Large intestine (tissue), 12 donors: ENCODE data around the gene CD63. TPM values are rescaled to one million over a fixed set of nuclear protein-coding genes. Genes with fewer than 3 reads are reported as not detected.
A peak's percentile ranks its signal among the peaks of the same experiment; 100 is the strongest.

Experiments used
- DNase-seq, 2 donors: peaks; one replicate each; pipeline versions ENCODE4 v3.0.0 to v3.0.0-alpha.2; 2013
- H3K27ac ChIP-seq: one replicate; pipeline ENCODE4 v1.5.1; 2013; ENCODE audit warnings: low read length
- H3K27me3 ChIP-seq: 2 replicates; pipeline ENCODE4 v1.6.1; 2013; ENCODE audit warnings: low read length; ENCODE audit not compliant: control insufficient read depth, insufficient read depth
- H3K36me3 ChIP-seq: 2 replicates; pipeline ENCODE4 v1.6.1; 2013; ENCODE audit warnings: low read length; ENCODE audit not compliant: control insufficient read depth, insufficient read depth
- H3K4me1 ChIP-seq: one replicate; pipeline ENCODE4 v1.6.1; 2013; ENCODE audit warnings: low read length; ENCODE audit not compliant: control insufficient read depth, insufficient read depth
- H3K4me3 ChIP-seq: one replicate; pipeline ENCODE4 v1.5.1; 2013; ENCODE audit warnings: low read length
- H3K9me3 ChIP-seq: one replicate; pipeline ENCODE4 v1.6.1; 2013; ENCODE audit warnings: mild to moderate bottlenecking, low read depth, low read length, moderate library complexity; ENCODE audit not compliant: control insufficient read depth
- WGBS: methylation state at CpG from one replicate; pipeline ENCODE4 v1.1.5; 2013; ENCODE audit warnings: low lambda C conversion rate; ENCODE audit not compliant: insufficient coverage; 5-methylcytosine and 5-hydroxymethylcytosine counted together
- long read RNA-seq, 11 donors: transcript quantifications; one replicate each; lab custom pipeline, GENCODE V29; 2026
- polyA plus RNA-seq: library from polyadenylated mRNA; unstranded; fragments of 120-200 nt; gene quantifications from one replicate; pipeline ENCODE4 v1.2.1, GENCODE V29; 2013

The CD63 gene
- polyA plus RNA-seq = 955 TPM
- long read RNA-seq, donor 1, transcript CD63-216 (2 exons, 230 nt) = minor isoform, 16 of 403 reads
- long read RNA-seq, donor 1, transcript CD63-214 (7 exons, 949 nt) = minor isoform, 23 of 403 reads
- long read RNA-seq, donor 1, transcript CD63-206 (5 exons, 648 nt) = minor isoform, 26 of 403 reads
- long read RNA-seq, donor 1, transcript CD63-201 (8 exons, 1,070 nt) = major isoform, 265 of 403 reads
- long read RNA-seq, donor 1, partial matches to known transcripts = 56 of 403 reads
- long read RNA-seq, donor 1, other reads (novel, unspliced or antisense) = 0 of 403 reads
- long read RNA-seq, donor 2, transcript CD63-205 (3 exons, 499 nt) = minor isoform, 67 of 1,271 reads
- long read RNA-seq, donor 2, transcript CD63-214 (7 exons, 949 nt) = minor isoform, 69 of 1,271 reads
- long read RNA-seq, donor 2, transcript CD63-216 (2 exons, 230 nt) = minor isoform, 53 of 1,271 reads
- long read RNA-seq, donor 2, transcript CD63-201 (8 exons, 1,070 nt) = major isoform, 761 of 1,271 reads
- long read RNA-seq, donor 2, partial matches to known transcripts = 263 of 1,271 reads
- long read RNA-seq, donor 2, other reads (novel, unspliced or antisense) = 10 of 1,271 reads
- long read RNA-seq, donor 3 = 0 reads
- long read RNA-seq, donor 4, transcript CD63-201 (8 exons, 1,070 nt) = major isoform, 74 of 98 reads
- long read RNA-seq, donor 4, transcript CD63-214 (7 exons, 949 nt) = minor isoform, 9 of 98 reads
- long read RNA-seq, donor 4, transcript CD63-216 (2 exons, 230 nt) = minor isoform, 6 of 98 reads
- long read RNA-seq, donor 4, partial matches to known transcripts = 7 of 98 reads
- long read RNA-seq, donor 4, other reads (novel, unspliced or antisense) = 0 of 98 reads
- long read RNA-seq, donor 5, transcript CD63-214 (7 exons, 949 nt) = minor isoform, 37 of 342 reads
- long read RNA-seq, donor 5, transcript CD63-205 (3 exons, 499 nt) = minor isoform, 11 of 342 reads
- long read RNA-seq, donor 5, transcript CD63-206 (5 exons, 648 nt) = minor isoform, 9 of 342 reads
- long read RNA-seq, donor 5, transcript CD63-201 (8 exons, 1,070 nt) = major isoform, 255 of 342 reads
- long read RNA-seq, donor 5, partial matches to known transcripts = 18 of 342 reads
- long read RNA-seq, donor 5, other reads (novel, unspliced or antisense) = 0 of 342 reads
- long read RNA-seq, donor 6, transcript CD63-205 (3 exons, 499 nt) = minor isoform, 32 of 602 reads
- long read RNA-seq, donor 6, transcript CD63-216 (2 exons, 230 nt) = minor isoform, 54 of 602 reads
- long read RNA-seq, donor 6, transcript CD63-201 (8 exons, 1,070 nt) = major isoform, 351 of 602 reads
- long read RNA-seq, donor 6, transcript CD63-214 (7 exons, 949 nt) = minor isoform, 49 of 602 reads
- long read RNA-seq, donor 6, partial matches to known transcripts = 93 of 602 reads
- long read RNA-seq, donor 6, other reads (novel, unspliced or antisense) = 0 of 602 reads
- long read RNA-seq, donor 7, transcript CD63-205 (3 exons, 499 nt) = minor isoform, 23 of 273 reads
- long read RNA-seq, donor 7, transcript CD63-201 (8 exons, 1,070 nt) = major isoform, 162 of 273 reads
- long read RNA-seq, donor 7, transcript CD63-214 (7 exons, 949 nt) = minor isoform, 24 of 273 reads
- long read RNA-seq, donor 7, transcript CD63-216 (2 exons, 230 nt) = minor isoform, 23 of 273 reads
- long read RNA-seq, donor 7, partial matches to known transcripts = 24 of 273 reads
- long read RNA-seq, donor 7, other reads (novel, unspliced or antisense) = 0 of 273 reads
- long read RNA-seq, donor 8, transcript CD63-201 (8 exons, 1,070 nt) = major isoform, 659 of 1,122 reads
- long read RNA-seq, donor 8, transcript CD63-206 (5 exons, 648 nt) = minor isoform, 75 of 1,122 reads
- long read RNA-seq, donor 8, transcript CD63-216 (2 exons, 230 nt) = minor isoform, 64 of 1,122 reads
- long read RNA-seq, donor 8, transcript CD63-214 (7 exons, 949 nt) = minor isoform, 76 of 1,122 reads
- long read RNA-seq, donor 8, partial matches to known transcripts = 181 of 1,122 reads
- long read RNA-seq, donor 8, other reads (novel, unspliced or antisense) = 0 of 1,122 reads
- long read RNA-seq, donor 9, transcript CD63-214 (7 exons, 949 nt) = minor isoform, 50 of 827 reads
- long read RNA-seq, donor 9, transcript CD63-201 (8 exons, 1,070 nt) = major isoform, 502 of 827 reads
- long read RNA-seq, donor 9, transcript CD63-216 (2 exons, 230 nt) = minor isoform, 56 of 827 reads
- long read RNA-seq, donor 9, transcript CD63-205 (3 exons, 499 nt) = minor isoform, 48 of 827 reads
- long read RNA-seq, donor 9, partial matches to known transcripts = 133 of 827 reads
- long read RNA-seq, donor 9, other reads (novel, unspliced or antisense) = 0 of 827 reads
- long read RNA-seq, donor 10, transcript CD63-201 (8 exons, 1,070 nt) = major isoform, 483 of 795 reads
- long read RNA-seq, donor 10, transcript CD63-214 (7 exons, 949 nt) = minor isoform, 70 of 795 reads
- long read RNA-seq, donor 10, transcript CD63-216 (2 exons, 230 nt) = minor isoform, 51 of 795 reads
- long read RNA-seq, donor 10, transcript CD63-205 (3 exons, 499 nt) = minor isoform, 55 of 795 reads
- long read RNA-seq, donor 10, partial matches to known transcripts = 97 of 795 reads
- long read RNA-seq, donor 10, other reads (novel, unspliced or antisense) = 0 of 795 reads
- long read RNA-seq, donor 11, transcript CD63-205 (3 exons, 499 nt) = minor isoform, 27 of 627 reads
- long read RNA-seq, donor 11, transcript CD63-216 (2 exons, 230 nt) = minor isoform, 38 of 627 reads
- long read RNA-seq, donor 11, transcript CD63-201 (8 exons, 1,070 nt) = major isoform, 380 of 627 reads
- long read RNA-seq, donor 11, transcript CD63-214 (7 exons, 949 nt) = minor isoform, 50 of 627 reads
- long read RNA-seq, donor 11, partial matches to known transcripts = 103 of 627 reads
- long read RNA-seq, donor 11, other reads (novel, unspliced or antisense) = 0 of 627 reads

- peak; percentile 88 to 94 for DNase-seq
- Histone ChIP-seq H3K4me1 (peaks cover 36% of the 10 kb centered on the region), H3K27ac (peak within 1 kb of the TSS; percentile 97), H3K4me3 (peak within 1 kb of the TSS; percentile 96), H3K36me3 (peaks cover 31% of the 10 kb centered on the region), H3K27me3 (no peaks in the 10 kb centered on the region), H3K9me3 (no peaks in the 10 kb centered on the region)
- no CpG with 5 or more reads among the region's 61 CpGs for whole genome bisulfite sequencing
These were observed at the start of gene CD63 for GRCh38 chr12:55728939-55729818. Gene CD63, minus strand, starts transcription at chr12:55729009. Its CDS starts 668 bp downstream, at chr12:55728341.

- no peak for DNase-seq
- H3K27ac ChIP-seq = no peak overlapping the region
- no peaks in the 10 kb centered on the region for H3K27me3 ChIP-seq
- WGBS = no CpG with 5 or more reads among the region's 3 CpGs
- H3K9me3 ChIP-seq = no peaks in the 10 kb centered on the region
- H3K36me3 ChIP-seq = peaks cover 49% of the 10 kb centered on the region
- H3K4me1 ChIP-seq = no peaks in the 10 kb centered on the region
- H3K4me3 ChIP-seq = no peak overlapping the region
These were observed 49.0 kb upstream of the CD63 start for GRCh38 chr12:55777856-55778255.

GRCh38 chr12:55771736-55772135 is 42.9 kb upstream of the CD63 start:
- Histone ChIP-seq H3K9me3 (no peaks in the 10 kb centered on the region), H3K27me3 (no peaks in the 10 kb centered on the region), H3K4me1 (no peaks in the 10 kb centered on the region), H3K36me3 (peaks cover 37% of the 10 kb centered on the region), H3K4me3 (no peak overlapping the region), H3K27ac (no peak overlapping the region)
- no peak for DNase-seq
- WGBS = no CpG with 5 or more reads among the region's 6 CpGs

GRCh38 chr12:55767156-55767555 is 38.3 kb upstream of the CD63 start:
- H3K4me3 ChIP-seq = no peak overlapping the region
- H3K9me3 ChIP-seq = no peaks in the 10 kb centered on the region
- H3K4me1 ChIP-seq = no peaks in the 10 kb centered on the region
- peaks cover 41% of the 10 kb centered on the region for H3K36me3 ChIP-seq
- no peaks in the 10 kb centered on the region for H3K27me3 ChIP-seq
- WGBS = 60% methylated on average over 1 of the region's 4 CpGs
- H3K27ac ChIP-seq = no peak overlapping the region
- DNase-seq = no peak

- Histone ChIP-seq H3K27ac (no peak overlapping the region), H3K9me3 (no peaks in the 10 kb centered on the region), H3K27me3 (no peaks in the 10 kb centered on the region), H3K4me3 (no peak overlapping the region), H3K36me3 (peaks cover 33% of the 10 kb centered on the region), H3K4me1 (no peaks in the 10 kb centered on the region)
- DNase-seq = no peak
- WGBS = no CpG with 5 or more reads among the region's 5 CpGs
These were observed 37.0 kb upstream of the CD63 start for GRCh38 chr12:55765736-55766290.

GRCh38 chr12:55762646-55763045 is 33.8 kb upstream of the CD63 start:
- DNase-seq = no peak
- H3K27me3 ChIP-seq = no peaks in the 10 kb centered on the region
- H3K36me3 ChIP-seq = peaks cover 50% of the 10 kb centered on the region
- H3K9me3 ChIP-seq = peaks cover 4% of the 10 kb centered on the region
- no peak overlapping the region for H3K4me3 ChIP-seq
- H3K27ac ChIP-seq = no peak overlapping the region
- H3K4me1 ChIP-seq = no peaks in the 10 kb centered on the region

GRCh38 chr12:55760663-55761062 is 31.9 kb upstream of the CD63 start:
- Histone ChIP-seq H3K27me3 (no peaks in the 10 kb centered on the region), H3K4me3 (no peak overlapping the region), H3K4me1 (no peaks in the 10 kb centered on the region), H3K9me3 (peaks cover 4% of the 10 kb centered on the region), H3K36me3 (peaks cover 56% of the 10 kb centered on the region), H3K27ac (no peak overlapping the region)
- no peak for DNase-seq
- WGBS = no CpG with 5 or more reads among the region's 6 CpGs
